ENCODE results near the gene SAMD1. TPM values are rescaled to one million over a fixed set of nuclear protein-coding genes. Genes with fewer than 3 reads are reported as not detected.

The SAMD1 gene
- total and polyA plus RNA-seq, 7 donors: 27.3 to 99.9 (median 40.3) TPM

DNA sequence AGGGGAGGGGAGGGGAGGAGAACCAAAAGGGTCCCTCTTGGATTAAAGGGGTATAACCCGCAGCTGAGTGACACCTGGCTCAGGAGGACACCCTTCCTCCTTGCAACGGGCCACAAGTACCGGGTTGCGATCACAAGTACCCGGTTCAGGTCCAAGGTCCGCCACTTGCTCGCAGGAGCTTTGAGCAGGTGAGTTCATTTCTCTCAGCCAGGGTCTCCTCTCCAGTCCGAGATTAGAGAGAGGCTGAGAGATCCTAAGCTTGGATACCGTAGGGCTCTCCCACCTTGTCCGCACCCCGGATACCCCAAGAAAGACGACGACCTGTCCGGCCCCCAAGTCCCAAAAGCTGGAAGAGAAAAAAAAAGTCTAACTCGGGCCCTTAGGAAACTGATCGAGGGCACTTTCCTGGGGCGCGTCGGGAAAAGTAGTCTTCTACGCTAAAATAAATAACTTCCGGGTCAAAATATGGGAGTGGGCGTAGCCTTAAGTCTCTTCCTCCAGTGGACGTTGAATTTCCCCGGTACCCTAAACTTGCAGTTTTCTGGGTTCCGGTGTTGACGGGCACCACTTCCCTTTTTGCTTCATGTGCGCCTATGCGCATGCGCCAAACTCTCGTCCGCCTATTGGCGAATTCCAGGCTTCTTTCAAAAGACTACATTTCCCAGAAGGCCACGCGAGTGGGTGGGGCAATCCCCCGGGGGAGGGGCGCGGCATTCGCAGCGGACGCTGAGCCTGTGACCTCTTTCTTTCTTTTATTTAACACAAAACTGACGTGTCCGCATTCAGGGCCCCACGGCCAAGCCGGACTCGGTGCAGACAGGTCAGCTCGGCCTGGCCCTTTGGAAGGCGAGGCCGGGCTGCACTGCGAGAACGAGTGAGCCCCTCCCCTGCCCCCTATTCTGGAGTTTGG, 9.4 kb downstream of the SAMD1 start:
- peak overlapping the region; percentile 92 for H3K27ac ChIP-seq
- ATAC-seq (peak; percentile 93 to 96 (median 94)), DNase-seq (peak; percentile 99 to 100)
- TF ChIP-seq, protein P1, sequence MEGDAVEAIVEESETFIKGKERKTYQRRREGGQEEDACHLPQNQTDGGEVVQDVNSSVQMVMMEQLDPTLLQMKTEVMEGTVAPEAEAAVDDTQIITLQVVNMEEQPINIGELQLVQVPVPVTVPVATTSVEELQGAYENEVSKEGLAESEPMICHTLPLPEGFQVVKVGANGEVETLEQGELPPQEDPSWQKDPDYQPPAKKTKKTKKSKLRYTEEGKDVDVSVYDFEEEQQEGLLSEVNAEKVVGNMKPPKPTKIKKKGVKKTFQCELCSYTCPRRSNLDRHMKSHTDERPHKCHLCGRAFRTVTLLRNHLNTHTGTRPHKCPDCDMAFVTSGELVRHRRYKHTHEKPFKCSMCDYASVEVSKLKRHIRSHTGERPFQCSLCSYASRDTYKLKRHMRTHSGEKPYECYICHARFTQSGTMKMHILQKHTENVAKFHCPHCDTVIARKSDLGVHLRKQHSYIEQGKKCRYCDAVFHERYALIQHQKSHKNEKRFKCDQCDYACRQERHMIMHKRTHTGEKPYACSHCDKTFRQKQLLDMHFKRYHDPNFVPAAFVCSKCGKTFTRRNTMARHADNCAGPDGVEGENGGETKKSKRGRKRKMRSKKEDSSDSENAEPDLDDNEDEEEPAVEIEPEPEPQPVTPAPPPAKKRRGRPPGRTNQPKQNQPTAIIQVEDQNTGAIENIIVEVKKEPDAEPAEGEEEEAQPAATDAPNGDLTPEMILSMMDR (IDR thresholded peaks at IDR 0.05): no peak
- intact Hi-C loops (cut with DNase I): loop anchor here in 1 of 2 donors (5.0 kb wide), 1 partner anchor 36 kb away; the partner anchor contains the start of gene PRKACA
- peak overlapping the region; percentile 86 for H3K4me3 ChIP-seq
- WGBS, 3 donors: 0 to 1% (median 0%) methylated on average over 50 of the region's 50 CpGs
- no peaks in the 10 kb centered on the region for H3K9me3 ChIP-seq
- H3K4me1 ChIP-seq: peaks cover 13% of the 10 kb centered on the region
- no peaks in the 10 kb centered on the region for H3K36me3 ChIP-seq (ENCODE audit: insufficient read depth in 1 of 2, low read depth in 1 of 2)
- no peaks in the 10 kb centered on the region for H3K27me3 ChIP-seq (ENCODE audit: insufficient read depth in 3 of 3, low read length in 2 of 3)

DNA sequence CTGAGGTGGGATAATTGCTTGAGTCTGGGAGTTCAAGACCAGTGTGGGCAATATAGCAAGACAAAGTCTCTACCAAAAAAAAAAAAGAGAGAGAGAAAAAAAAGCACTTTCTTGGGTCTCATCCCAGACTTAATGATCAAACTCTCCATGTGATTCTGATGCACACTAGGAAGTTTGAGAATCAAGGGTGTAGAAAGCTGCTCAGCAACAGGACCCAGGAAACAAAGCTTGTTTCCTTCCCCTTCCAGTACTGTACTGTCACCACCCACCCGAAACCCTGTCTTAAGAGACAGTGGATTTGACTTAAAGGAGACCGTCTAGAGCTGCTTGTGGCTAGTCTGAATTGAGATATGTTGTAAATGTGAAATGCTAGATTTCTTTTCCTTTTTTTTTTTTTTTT, 12.1 kb downstream of the SAMD1 start:
- DNase-seq (no peak), ATAC-seq (no peak)
- Histone ChIP-seq H3K4me3 (no peak overlapping the region), H3K36me3 (ENCODE audit: insufficient read depth in 1 of 2, low read depth in 1 of 2) (no peaks in the 10 kb centered on the region), H3K9me3 (no peaks in the 10 kb centered on the region), H3K4me1 (peaks cover 28% of the 10 kb centered on the region), H3K27ac (no peak overlapping the region), H3K27me3 (ENCODE audit: insufficient read depth in 3 of 3, low read length in 2 of 3) (no peaks in the 10 kb centered on the region)
- TF ChIP-seq, protein P1 (IDR thresholded peaks at IDR 0.05): no peak
- 71 to 78% (median 76%) methylated on average over 2 of the region's 2 CpGs for WGBS, 3 donors
- intact Hi-C loops (cut with DNase I): loop anchor here (10.0 kb wide), 1 partner anchor 304 kb away; the partner anchor contains the start of gene C19orf53 (in 2 of the 2)

GRCh38 chr19:14073925-14074838, 16.4 kb downstream of the SAMD1 start:
- H3K9me3 ChIP-seq: no peaks in the 10 kb centered on the region
- H3K4me1 ChIP-seq: peaks cover 20% of the 10 kb centered on the region
- peak overlapping the region; percentile 78 for H3K27ac ChIP-seq
- 12 to 16% (median 15%) methylated on average over 41 to 44 of the region's 44 CpGs for WGBS, 3 donors
- intact Hi-C loops (cut with DNase I): loop anchor here (1.0 to 10.0 kb wide), 5 partner anchors 61 to 299 kb away; partner anchors contain the start of genes C19orf53 (in 2 of the 2) and RFX1 (in 1 of the 2)
- DNase-seq (no peak), ATAC-seq (peak in 2 of 4 donors; percentile 4 to 11)
- TF ChIP-seq, protein P1 (IDR thresholded peaks at IDR 0.05): no peak
- no peaks in the 10 kb centered on the region for H3K36me3 ChIP-seq (ENCODE audit: insufficient read depth in 1 of 2, low read depth in 1 of 2)
- peak overlapping the region; percentile 83 for H3K4me3 ChIP-seq
- no peaks in the 10 kb centered on the region for H3K27me3 ChIP-seq (ENCODE audit: insufficient read depth in 3 of 3, low read length in 2 of 3)

DNA sequence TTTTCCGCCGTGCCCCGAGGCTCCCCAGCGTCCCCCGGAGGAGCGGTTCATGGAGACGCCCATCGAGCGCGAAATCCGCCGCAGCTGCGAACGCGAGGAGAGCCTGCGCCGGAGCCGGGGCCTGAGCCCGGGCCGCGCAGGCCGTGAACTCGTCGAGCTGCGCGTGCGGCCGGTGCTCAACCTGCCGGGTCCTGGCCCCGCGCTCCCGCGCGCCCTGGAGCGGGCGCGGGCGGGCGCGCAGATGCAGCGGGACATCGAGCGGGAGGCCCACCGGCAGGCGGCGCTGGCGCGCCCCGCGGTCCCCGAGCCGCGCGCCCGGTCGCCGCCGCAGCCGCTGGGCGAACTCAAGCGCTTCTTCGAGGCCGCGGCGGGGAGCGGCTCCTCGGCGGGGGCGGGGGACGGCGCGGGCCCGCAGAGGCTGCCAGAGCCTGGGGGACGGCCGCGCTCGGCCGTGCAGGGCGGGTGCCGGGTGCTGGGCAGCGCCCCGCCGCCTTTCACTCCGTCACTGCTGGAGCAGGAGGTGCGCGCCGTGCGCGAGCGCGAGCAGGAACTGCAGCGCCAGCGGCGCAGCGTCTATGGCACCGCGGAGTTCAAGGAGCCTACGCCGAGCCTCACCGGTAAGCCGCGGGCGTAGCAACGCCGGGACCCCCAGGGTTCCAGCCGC, 17.2 kb downstream of the SAMD1 start:
- H3K36me3 ChIP-seq (ENCODE audit: insufficient read depth in 1 of 2, low read depth in 1 of 2): no peaks in the 10 kb centered on the region
- no peaks in the 10 kb centered on the region for H3K27me3 ChIP-seq (ENCODE audit: insufficient read depth in 3 of 3, low read length in 2 of 3)
- H3K4me1 ChIP-seq: peaks cover 20% of the 10 kb centered on the region
- peak overlapping the region; percentile 83 for H3K4me3 ChIP-seq
- TF ChIP-seq, protein P1 (IDR thresholded peaks at IDR 0.05): peak; percentile 75
- DNase-seq: peak; percentile 83 to 89
- H3K27ac ChIP-seq: peak overlapping the region; percentile 78
- no peaks in the 10 kb centered on the region for H3K9me3 ChIP-seq
- WGBS, 3 donors: 0 to 1% (median 1%) methylated on average over 63 to 106 of the region's 106 CpGs
- peak; percentile 45 to 58 (median 56) for ATAC-seq
- intact Hi-C loops (cut with DNase I): loop anchor here (2.0 to 10.0 kb wide), 4 partner anchors 61 to 299 kb away; partner anchors contain the start of genes C19orf53 (in 2 of the 2) and RFX1 (in 1 of the 2)
